Loucy (cell line): Measurements from ENCODE around the gene PARP12.
A peak's percentile ranks its signal among the peaks of the same experiment; 100 is the strongest.

Source experiments
- H2AFZ ChIP-seq: fragments of 200-600 bp; sonication (generic); 2 replicates; pipeline ENCODE4 v1.6.0; 2016; ENCODE audit warnings: antibody characterized with exemption, mild to moderate bottlenecking, low read length, moderate library complexity
- H3F3A ChIP-seq: fragments of 200-600 bp; 2 replicates; pipeline ENCODE4 v1.6.0; 2016; ENCODE audit warnings: antibody characterized with exemption, low read depth, mild to moderate bottlenecking
- H3K27me3 ChIP-seq: fragments of 200-600 bp; sonication (generic); 2 replicates; pipeline ENCODE4 v1.6.1; 2014; ENCODE audit warnings: low read length, mild to moderate bottlenecking; ENCODE audit not compliant: insufficient read depth, poor library complexity, severe bottlenecking
- H3K36me3 ChIP-seq: fragments of 200-600 bp; sonication (generic); 2 replicates; pipeline ENCODE4 v1.6.1; 2016; ENCODE audit warnings: low read length; ENCODE audit not compliant: insufficient read depth
- H3K4me1 ChIP-seq: fragments of 200-600 bp; sonication (generic); 2 replicates; pipeline ENCODE4 v1.5.1; 2014; ENCODE audit warnings: low read length, mild to moderate bottlenecking; ENCODE audit not compliant: insufficient read depth, poor library complexity, severe bottlenecking
- H3K4me2 ChIP-seq: fragments of 200-600 bp; sonication (generic); 2 replicates; pipeline ENCODE4 v1.6.0; 2014; ENCODE audit warnings: antibody characterized with exemption, low read length, low read depth, mild to moderate bottlenecking; ENCODE audit not compliant: poor library complexity, severe bottlenecking
- H3K4me3 ChIP-seq: fragments of 200-600 bp; sonication (generic); 2 replicates; pipeline ENCODE4 v1.5.1; 2014; ENCODE audit warnings: low read length, mild to moderate bottlenecking, mixed read lengths; ENCODE audit not compliant: poor library complexity, severe bottlenecking
- H3K79me2 ChIP-seq: fragments of 200-600 bp; sonication (generic); 2 replicates; pipeline ENCODE4 v1.6.1; 2014; ENCODE audit warnings: low read length; ENCODE audit not compliant: insufficient read depth
- H3K9ac ChIP-seq: fragments of 200-600 bp; sonication (generic); 2 replicates; pipeline ENCODE4 v1.6.0; 2014; ENCODE audit warnings: mild to moderate bottlenecking, low read depth, low read length, moderate library complexity; ENCODE audit not compliant: poor library complexity, severe bottlenecking
- H3K9me2 ChIP-seq: fragments of 200-600 bp; sonication (generic); replicated peaks from 2 replicates; pipeline ENCODE4 v1.6.1; 2016; ENCODE audit warnings: low read depth, low read length, mixed read lengths
- H3K9me3 ChIP-seq: fragments of 200-600 bp; sonication (generic); 2 replicates; pipeline ENCODE4 v1.6.1; 2014; ENCODE audit warnings: mild to moderate bottlenecking, antibody characterized with exemption, low read length, low read depth; ENCODE audit not compliant: insufficient read depth
- H4K20me1 ChIP-seq: fragments of 200-600 bp; sonication (generic); 2 replicates; pipeline ENCODE4 v1.6.0; 2014; ENCODE audit warnings: antibody characterized with exemption, low read length, mild to moderate bottlenecking; ENCODE audit not compliant: insufficient read depth, poor library complexity, severe bottlenecking
- CTCF ChIP-seq: fragments of 200-600 bp; sonication (generic); conservative IDR thresholded peaks from 2 replicates; pipeline ENCODE4 v1.5.1; 2014; ENCODE audit warnings: mild to moderate bottlenecking, antibody characterized with exemption, low read length
- EZH2phosphoT487 ChIP-seq: fragments of 200-600 bp; IDR thresholded peaks from 2 replicates; pipeline ENCODE4 v1.6.1; 2018; ENCODE audit warnings: antibody characterized with exemption, mild to moderate bottlenecking, moderate library complexity, borderline replicate concordance

Gene PARP12

GRCh38 chr7:140055833-140056232, 6.9 kb downstream of the PARP12 start:
- Histone ChIP-seq H3K9me3 (no peaks in the 10 kb centered on the region), H3K36me3 (peaks cover 30% of the 10 kb centered on the region), H3K79me2 (peaks cover 40% of the 10 kb centered on the region), H3K27me3 (no peaks in the 10 kb centered on the region), H3K9me2 (no peaks in the 10 kb centered on the region), H3F3A (no peaks in the 10 kb centered on the region), H3K9ac (no peak overlapping the region), H4K20me1 (peaks cover 7% of the 10 kb centered on the region), H3K4me1 (peaks cover 41% of the 10 kb centered on the region), H3K4me3 (no peak overlapping the region), H2AFZ (no peak overlapping the region), H3K4me2 (peak overlapping the region; percentile 27)
- no peak for TF ChIP-seq CTCF
- no peak for TF ChIP-seq EZH2phosphoT487

DNA sequence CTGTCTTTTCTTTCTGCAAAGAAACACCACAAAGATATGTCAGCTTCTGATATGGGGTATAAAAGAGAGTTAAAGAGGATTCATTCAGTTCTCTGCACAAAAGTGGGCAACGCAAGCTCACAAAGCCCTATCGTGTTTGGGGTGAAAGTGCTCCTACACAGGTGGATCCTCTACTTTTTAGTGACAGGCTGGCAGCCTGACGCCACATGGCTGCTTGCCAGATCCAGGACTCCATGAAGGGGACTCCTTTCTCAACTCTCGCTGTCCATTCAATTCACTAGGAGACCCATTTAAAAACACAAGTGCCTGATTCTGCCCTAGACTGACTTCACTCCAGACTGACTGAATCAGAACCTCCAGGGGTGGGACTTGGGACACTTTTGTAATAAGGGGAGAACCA, 8.0 kb downstream of the PARP12 start:
- Histone ChIP-seq H3K36me3 (peaks cover 30% of the 10 kb centered on the region), H3K4me1 (peaks cover 30% of the 10 kb centered on the region)
- no peak for TF ChIP-seq EZH2phosphoT487
- no peak for TF ChIP-seq CTCF

GRCh38 chr7:140053812-140054539, 8.8 kb downstream of the PARP12 start:
- H3K4me2 ChIP-seq = no peak overlapping the region
- H3K27me3 ChIP-seq = no peaks in the 10 kb centered on the region
- H3K79me2 ChIP-seq = peaks cover 21% of the 10 kb centered on the region; the same call in 1 of the 2 replicates
- TF ChIP-seq EZH2phosphoT487 (no peak), CTCF (no peak)
- H3K36me3 ChIP-seq = peaks cover 30% of the 10 kb centered on the region
- no peaks in the 10 kb centered on the region for H3F3A ChIP-seq
- no peaks in the 10 kb centered on the region for H3K9me3 ChIP-seq
- H3K9me2 ChIP-seq = no peaks in the 10 kb centered on the region
- peaks cover 7% of the 10 kb centered on the region for H4K20me1 ChIP-seq
- no peak overlapping the region for H2AFZ ChIP-seq
- peaks cover 22% of the 10 kb centered on the region for H3K4me1 ChIP-seq
- H3K9ac ChIP-seq = no peak overlapping the region
- no peak overlapping the region for H3K4me3 ChIP-seq

More for the DNA sequence above, 8.0 kb downstream of the PARP12 start:
- Histone ChIP-seq H4K20me1 (peaks cover 7% of the 10 kb centered on the region), H3F3A (no peaks in the 10 kb centered on the region), H3K4me2 (no peak overlapping the region), H3K9ac (no peak overlapping the region), H3K79me2 (peaks cover 29% of the 10 kb centered on the region), H3K9me2 (no peaks in the 10 kb centered on the region), H2AFZ (no peak overlapping the region), H3K27me3 (no peaks in the 10 kb centered on the region), H3K4me3 (no peak overlapping the region), H3K9me3 (no peaks in the 10 kb centered on the region)
